ENCODE data around the gene PRR19. TPM values are rescaled to one million over a fixed set of nuclear protein-coding genes. Genes with fewer than 3 reads are reported as not detected.
"Not testable (repeated sequence)": the region's sequence is repeated elsewhere in the genome, so short reads cannot be mapped to it uniquely, and the experiment has no call there.

Gene PRR19, protein sequence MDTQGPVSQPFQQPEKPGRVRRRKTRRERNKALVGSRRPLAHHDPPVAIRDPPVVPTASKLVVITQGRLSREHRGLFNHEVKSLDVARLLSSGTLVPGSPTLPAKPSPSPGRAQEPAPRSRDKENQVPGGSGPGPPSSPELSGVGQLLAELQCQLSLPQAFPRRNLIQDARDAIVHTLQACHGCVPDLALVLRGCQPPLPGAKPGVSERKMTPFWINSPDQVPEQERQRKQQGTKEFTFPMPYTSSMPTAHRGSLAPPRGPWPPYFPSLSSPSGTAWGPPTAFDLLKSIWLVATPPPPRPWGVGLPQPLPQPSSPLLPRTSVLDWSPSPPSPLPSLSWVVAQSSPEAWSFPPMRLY
- total RNA-seq = under 1 TPM; 0.29 to 0.86 TPM

DNA sequence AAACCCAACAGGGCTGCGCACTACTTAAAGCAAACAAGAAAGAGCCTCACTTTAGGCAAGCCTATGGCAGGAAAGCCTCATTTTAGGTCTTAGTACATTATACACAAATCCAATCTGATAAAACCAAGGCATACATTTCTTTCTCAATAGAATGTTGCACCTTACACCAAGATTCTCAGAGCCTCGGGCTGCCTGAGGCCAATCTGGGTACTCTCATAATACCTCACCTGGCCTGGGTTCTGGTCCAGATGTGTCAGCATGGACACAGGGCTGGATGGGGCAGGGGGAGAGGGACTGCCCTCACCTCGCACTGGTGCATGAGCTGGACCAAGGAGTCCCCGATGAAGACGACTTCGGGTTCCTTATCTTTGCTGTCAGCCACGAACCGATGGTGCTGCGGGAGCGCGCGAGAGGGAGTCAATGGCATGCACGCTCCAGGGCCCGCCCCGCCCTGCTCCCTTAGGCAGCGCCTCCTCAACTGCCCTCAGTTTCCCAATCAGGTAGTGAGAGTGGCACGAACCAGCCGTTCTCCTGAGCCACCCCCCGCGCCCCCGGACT lies at the start of gene PRR19:
TSS of gene PRR19 (plus strand) at position 487 of the 558 bp plus-strand sequence. CDS start 7,453 bp downstream, outside the sequence.
- peaks cover 26% of the 10 kb centered on the region for H3K4me1 Mint-ChIP-seq (ENCODE audit: low read depth)

DNA sequence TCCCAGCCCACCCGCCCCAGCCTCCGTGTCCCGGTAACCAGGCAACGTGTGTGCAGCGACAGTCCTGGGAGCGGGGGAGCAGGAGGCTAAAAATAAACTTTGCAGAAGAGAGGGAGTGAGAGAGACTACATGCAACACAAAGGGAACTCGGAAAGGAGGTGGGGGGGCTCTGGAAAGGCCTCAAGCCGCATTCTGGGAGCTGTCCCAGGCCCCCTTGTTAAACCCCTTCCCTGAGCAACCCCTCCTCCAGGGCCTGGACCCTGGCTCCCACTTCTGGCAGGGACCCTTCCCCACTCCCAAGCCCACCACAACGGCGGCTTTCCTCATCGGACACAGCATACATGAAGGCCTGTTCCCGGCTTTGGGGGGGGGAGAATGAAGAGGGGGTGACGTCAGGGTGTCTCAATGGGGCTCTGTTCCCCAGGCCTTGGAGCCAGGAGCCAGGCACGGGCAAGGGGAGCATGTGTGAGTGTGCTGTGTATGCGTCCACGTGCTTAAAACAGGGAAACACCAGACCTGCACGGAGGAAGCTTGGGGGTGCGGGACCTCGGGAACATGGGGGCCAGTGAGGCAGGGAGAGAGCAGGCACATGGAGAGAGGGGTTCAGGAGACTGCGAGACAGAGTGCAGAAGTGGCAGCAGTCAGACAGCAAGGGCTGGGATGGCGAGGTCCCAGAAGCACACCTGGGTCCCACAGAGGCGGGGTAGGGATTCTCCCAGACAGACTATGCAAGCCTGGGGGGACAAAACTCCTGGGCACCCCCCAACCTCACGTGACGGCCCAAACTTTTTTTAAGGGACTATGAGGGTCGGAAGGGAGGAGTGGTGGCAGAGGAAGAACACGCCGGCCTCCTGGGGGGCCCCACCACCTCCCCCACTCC lies 49.3 kb upstream of the PRR19 start:
- H3K36me3 Mint-ChIP-seq (ENCODE audit: insufficient read depth in 2 of 2) = peaks cover 2 to 3% of the 10 kb centered on the region in 2 donors

More for the DNA sequence above, at the start of gene PRR19:
- peak in 1 of 2 donors; percentile 25 for DNase-seq
- Mint-ChIP-seq H3K4me3 (peak within 1 kb of the TSS; percentile 92 to 96), H3K9me3 (no peaks in the 10 kb centered on the region), H3K27me3 (ENCODE audit: low read depth) (no peaks in the 10 kb centered on the region), H3K36me3 (ENCODE audit: insufficient read depth in 2 of 2) (peaks cover 0 to 2% of the 10 kb centered on the region in 2 donors), H3K27ac (peak within 1 kb of the TSS; percentile 51)
- ATAC-seq (replicated peaks in 1 of 2) = peak; percentile 22 to 23

DNA sequence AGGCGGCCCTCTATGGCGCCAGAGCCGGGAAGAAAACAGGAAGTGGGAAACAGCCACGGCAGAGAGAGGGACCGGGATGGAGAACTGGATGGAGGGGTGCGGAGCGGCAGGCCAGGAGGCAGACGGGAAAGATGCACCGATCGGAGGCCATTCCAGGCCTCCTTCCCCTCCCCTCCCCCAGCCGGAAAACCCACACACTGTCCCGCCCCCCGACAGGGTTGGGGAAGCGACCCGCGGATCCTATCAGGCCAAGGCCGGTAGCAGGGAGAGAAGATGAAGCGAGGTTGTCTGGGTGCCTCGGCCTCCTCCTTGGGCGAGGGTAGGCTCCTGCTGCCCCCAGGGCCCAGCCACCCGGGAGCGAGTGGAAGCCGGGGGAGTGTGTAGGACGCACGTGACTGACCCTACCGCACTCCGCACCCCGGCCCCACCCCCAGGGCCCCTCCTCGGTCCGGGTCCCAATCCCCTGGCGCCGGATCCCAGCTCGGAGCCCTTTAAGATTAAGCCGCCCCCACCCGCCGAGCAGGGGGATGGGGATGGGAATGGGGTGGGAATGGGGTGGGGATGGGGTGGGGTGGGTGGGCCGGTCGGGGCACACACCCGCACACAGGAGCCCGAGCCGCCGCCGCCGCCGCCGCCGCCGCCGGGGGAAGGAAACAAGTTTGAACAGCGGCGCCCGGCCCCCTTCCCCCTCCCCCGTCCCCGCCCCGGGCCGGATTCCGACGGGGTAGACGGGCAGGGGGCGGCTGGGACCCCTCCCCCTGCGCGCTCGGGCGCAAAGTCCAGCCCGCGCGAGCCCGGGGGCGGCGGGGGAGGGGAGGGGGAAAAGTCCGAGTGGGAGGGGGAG lies 48.5 kb upstream of the PRR19 start:
- no peaks in the 10 kb centered on the region for H3K9me3 Mint-ChIP-seq
- peaks cover 45% of the 10 kb centered on the region for H3K4me1 Mint-ChIP-seq (ENCODE audit: low read depth)
- H3K4me3 Mint-ChIP-seq = peak overlapping the region; percentile 89 to 91
- H3K36me3 Mint-ChIP-seq (ENCODE audit: insufficient read depth in 2 of 2) = peaks cover 2 to 3% of the 10 kb centered on the region in 2 donors
- H3K27me3 Mint-ChIP-seq (ENCODE audit: low read depth) = peaks cover 7% of the 10 kb centered on the region
- H3K27ac Mint-ChIP-seq = peak overlapping the region; percentile 94
- peak; percentile 32 to 42 for ATAC-seq (replicated peaks in 1 of 2)
- DNase-seq = peak; percentile 69 to 71

More for the DNA sequence above, 49.3 kb upstream of the PRR19 start:
- DNase-seq = peak in 1 of 2 donors; percentile 21
- H3K27ac Mint-ChIP-seq = peak overlapping the region; percentile 94
- H3K4me1 Mint-ChIP-seq (ENCODE audit: low read depth) = peaks cover 45% of the 10 kb centered on the region
- peaks cover 7% of the 10 kb centered on the region for H3K27me3 Mint-ChIP-seq (ENCODE audit: low read depth)
- H3K9me3 Mint-ChIP-seq = no peaks in the 10 kb centered on the region
- peak overlapping the region; percentile 89 to 91 for H3K4me3 Mint-ChIP-seq
- ATAC-seq (replicated peaks in 1 of 2) = no peak

DNA sequence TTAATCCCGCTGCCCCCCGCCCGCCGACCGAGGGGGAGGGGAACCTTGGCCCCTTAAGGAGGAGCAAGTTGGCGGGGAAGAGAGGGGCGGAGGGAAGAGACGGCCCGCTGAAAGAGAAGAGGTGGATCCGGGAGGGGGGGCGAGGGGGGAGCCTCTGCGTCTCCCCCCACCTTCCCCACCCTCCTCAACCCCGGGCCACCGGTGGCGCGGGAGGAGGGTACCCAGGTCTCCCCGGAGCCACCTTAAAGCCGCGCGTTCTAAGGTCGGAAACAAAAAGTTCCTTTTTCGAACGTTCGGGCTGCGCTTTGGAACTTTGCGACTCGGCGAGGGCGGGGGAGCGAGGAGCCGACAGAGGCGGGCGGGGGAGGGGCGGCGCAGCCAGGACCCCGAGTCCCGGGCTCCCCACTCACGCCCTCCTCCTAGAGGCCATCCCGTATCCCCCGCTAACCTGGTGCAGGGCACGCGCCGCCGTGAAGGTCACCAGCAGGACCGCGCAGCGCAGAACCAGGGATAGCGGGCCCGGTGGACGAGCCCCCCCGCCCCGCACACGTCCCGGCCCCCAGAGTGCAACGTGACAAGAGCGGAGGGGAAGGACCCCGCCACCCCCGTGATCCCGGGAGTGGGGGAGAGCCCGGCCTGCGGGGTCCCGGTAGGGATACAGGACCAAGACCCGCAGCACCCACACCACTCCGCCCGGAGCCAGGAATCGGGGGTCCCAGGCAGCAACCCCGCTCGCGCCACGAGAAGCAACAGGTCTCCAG lies 47.7 kb upstream of the PRR19 start:
- peak; percentile 71 to 81 for DNase-seq
- Mint-ChIP-seq H3K27me3 (ENCODE audit: low read depth) (peaks cover 7% of the 10 kb centered on the region), H3K36me3 (ENCODE audit: insufficient read depth in 2 of 2) (peaks cover 2 to 3% of the 10 kb centered on the region in 2 donors), H3K27ac (no peak overlapping the region), H3K9me3 (no peaks in the 10 kb centered on the region), H3K4me1 (ENCODE audit: low read depth) (peaks cover 45% of the 10 kb centered on the region), H3K4me3 (peak overlapping the region; percentile 79 to 82)
- peak; percentile 29 to 42 for ATAC-seq (replicated peaks in 1 of 2)

DNA sequence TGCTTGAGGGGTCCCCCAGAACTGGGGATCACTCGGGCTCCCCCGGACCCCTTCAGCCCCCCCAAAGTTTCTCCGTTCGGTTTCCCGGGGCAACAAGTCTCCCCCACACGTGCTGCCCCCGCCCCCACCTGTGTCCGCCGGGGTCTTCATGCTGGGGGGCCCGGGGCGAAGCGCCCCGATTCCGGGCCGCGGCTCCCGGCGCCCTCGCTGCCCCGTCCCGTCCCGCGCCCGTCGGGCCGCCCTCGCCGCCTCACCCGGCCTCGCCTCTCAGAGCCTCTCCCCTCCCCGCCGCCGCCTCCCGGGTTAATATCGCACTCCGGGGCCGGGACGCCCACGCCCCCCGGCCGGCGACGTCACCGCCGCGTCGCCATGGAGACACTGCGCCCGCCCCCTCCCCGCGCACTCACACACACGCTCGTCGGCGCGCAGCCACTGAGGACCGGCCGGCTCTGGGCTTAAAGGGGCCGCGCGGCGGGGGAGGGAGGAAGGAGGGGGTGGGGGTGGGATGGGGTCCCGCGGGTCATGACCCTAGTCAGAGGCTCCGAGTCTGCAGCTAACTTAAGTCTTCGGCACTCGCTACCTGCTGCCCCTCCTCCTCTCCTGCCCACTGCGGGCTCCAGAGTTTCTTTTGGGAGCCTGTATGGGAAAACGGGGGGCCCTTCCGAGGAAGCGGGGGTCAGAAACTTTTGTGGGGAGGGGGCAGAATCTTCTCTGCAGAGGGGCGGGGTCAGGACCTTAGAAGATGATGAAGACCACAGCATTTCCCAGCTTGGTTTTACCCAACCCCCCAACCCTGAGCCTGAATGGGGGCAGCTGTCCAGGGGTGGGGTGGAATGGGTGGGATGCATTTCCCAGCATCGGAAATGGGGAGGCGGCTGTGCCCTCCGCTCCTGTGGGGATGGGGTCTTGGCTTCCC lies 46.8 kb upstream of the PRR19 start, which contains the start of gene ERF:
TSS of gene ERF (minus strand) at position 279 of the 916 bp plus-strand sequence. CDS start at position 150, 129 bp downstream.
- peak; percentile 77 to 80 for ATAC-seq (replicated peaks in 1 of 2)
- no peak within 1 kb of the TSS for H3K27ac Mint-ChIP-seq
- H3K4me1 Mint-ChIP-seq (ENCODE audit: low read depth) = peaks cover 41% of the 10 kb centered on the region
- peak within 1 kb of the TSS; percentile 79 to 82 for H3K4me3 Mint-ChIP-seq
- DNase-seq = peak; percentile 95 to 97
- H3K36me3 Mint-ChIP-seq (ENCODE audit: insufficient read depth in 2 of 2) = peaks cover 2 to 3% of the 10 kb centered on the region in 2 donors
- H3K27me3 Mint-ChIP-seq (ENCODE audit: low read depth) = peaks cover 7% of the 10 kb centered on the region
- no peaks in the 10 kb centered on the region for H3K9me3 Mint-ChIP-seq

DNA sequence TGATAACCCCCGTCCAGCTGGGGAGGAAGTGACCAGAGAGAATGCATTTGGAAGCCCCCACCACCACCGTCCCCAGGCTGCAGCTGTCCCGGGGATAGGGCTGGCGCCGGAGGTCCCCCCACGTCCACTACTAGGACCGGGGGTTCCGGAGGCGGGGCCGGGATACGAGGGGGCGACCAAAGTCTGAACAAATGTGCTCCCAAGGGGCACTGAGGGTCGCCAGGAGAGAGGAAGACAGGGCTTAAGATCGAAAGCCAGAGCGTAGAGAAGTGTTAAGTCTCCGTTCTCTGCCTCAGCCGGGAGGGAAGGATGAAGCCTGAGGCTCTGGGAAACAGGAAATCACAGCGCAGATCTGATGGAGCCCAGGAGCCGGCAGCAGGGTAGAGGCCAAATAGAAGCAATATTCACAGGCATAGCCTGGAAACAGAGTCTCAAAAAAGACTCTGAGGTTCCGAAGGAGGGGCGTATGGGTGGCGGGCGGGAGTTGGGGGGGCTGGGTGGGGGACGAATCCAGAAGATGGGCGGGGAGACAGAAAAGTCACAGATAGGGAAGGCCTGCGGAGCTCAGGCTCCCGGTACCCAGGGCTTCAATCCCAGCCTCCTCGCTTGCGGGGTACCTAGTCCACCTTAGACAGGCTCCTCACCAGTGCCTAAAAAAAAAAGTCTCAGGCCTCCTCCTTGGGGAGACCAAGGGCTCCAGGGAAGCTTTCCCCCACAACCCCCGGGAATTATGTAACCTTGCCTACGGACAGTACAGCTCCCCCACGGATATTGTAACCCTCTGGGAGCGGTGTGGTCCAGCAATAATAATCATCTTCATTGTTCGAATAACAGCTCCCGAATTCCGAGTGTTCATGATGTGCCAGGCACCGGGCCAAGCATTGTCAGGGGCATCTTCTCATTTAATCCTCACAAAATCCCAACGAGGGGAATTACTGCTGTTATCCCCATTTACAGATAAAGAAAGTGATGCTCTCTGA lies 45.9 kb upstream of the PRR19 start:
- peak overlapping the region; percentile 79 to 82 for H3K4me3 Mint-ChIP-seq
- DNase-seq = no peak
- H3K27me3 Mint-ChIP-seq (ENCODE audit: low read depth) = peaks cover 7% of the 10 kb centered on the region
- H3K27ac Mint-ChIP-seq = no peak overlapping the region
- peaks cover 32% of the 10 kb centered on the region for H3K4me1 Mint-ChIP-seq (ENCODE audit: low read depth)
- peaks cover 2 to 3% of the 10 kb centered on the region in 2 donors for H3K36me3 Mint-ChIP-seq (ENCODE audit: insufficient read depth in 2 of 2)
- no peaks in the 10 kb centered on the region for H3K9me3 Mint-ChIP-seq
- ATAC-seq (replicated peaks in 1 of 2) = no peak

DNA sequence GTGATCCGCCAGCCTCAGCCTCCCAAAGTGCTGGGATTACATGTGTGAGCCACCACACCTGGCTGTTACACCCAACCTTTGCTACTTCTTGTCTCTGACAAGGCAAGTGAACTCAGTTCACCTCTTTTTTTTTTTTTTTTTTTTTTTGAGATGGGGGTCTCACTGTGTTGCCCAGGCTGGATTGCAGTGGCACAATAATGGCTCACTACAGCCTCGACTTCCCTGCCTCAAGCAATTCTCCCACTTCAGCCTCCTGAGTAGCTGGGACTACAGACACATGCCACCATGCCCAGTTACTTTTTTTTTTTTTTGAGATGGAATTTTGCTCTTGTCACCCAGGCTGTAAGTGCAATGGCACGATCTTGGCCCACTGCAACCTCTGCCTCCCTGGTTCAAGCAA lies 44.1 kb upstream of the PRR19 start:
- not testable (repeated sequence) for H3K36me3 Mint-ChIP-seq (ENCODE audit: insufficient read depth in 2 of 2); H3K4me3 Mint-ChIP-seq; DNase-seq; H3K27me3 Mint-ChIP-seq (ENCODE audit: low read depth); H3K9me3 Mint-ChIP-seq; ATAC-seq (replicated peaks in 1 of 2); H3K27ac Mint-ChIP-seq
- H3K4me1 Mint-ChIP-seq (ENCODE audit: low read depth) = peaks cover 31% of the 10 kb centered on the region

DNA sequence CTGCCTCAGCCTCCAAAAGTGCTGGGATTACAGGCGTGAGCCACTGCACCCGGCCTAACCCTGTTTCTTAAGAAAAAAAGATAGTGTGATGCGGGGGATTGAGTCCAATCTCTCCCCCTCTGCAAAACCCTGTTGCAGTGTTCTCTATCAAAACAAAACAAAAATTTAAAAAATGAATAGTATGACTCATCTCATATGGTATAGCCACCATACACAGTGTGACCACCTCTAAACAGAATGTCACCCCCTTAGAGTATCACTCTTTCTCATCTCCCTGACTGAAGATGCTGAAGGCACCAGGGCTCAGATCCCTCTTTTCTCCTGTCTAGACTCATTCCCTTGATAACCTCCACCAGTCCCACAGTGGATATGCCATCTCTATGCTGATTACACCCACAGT lies 40.2 kb upstream of the PRR19 start:
- Mint-ChIP-seq H3K27me3 (ENCODE audit: low read depth) (peaks cover 2% of the 10 kb centered on the region), H3K4me3 (no peak overlapping the region), H3K9me3 (no peaks in the 10 kb centered on the region), H3K36me3 (ENCODE audit: insufficient read depth in 2 of 2) (no peaks in the 10 kb centered on the region), H3K4me1 (ENCODE audit: low read depth) (peaks cover 18% of the 10 kb centered on the region), H3K27ac (no peak overlapping the region)
- peak; percentile 85 to 96 for ATAC-seq (replicated peaks in 1 of 2)
- no peak for DNase-seq

DNA sequence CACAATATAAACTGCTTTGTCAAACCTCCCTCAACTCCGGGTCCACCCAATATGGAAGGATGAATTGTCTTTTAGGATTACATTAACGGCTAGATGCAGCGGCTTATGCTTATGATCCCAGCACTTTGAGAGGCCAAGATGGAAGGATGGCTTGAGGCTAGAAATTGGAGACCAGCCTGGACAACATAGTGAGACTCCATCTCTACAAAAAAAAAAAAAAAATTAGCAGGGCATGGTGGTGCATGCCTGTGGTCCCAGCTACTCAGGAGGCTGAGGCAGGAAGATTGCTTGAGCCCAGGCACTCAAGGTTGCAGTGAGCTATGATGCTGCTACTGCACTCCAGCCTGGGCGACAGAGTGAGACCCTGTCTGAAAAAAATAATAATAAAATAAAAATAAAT lies 35.8 kb upstream of the PRR19 start:
- H3K36me3 Mint-ChIP-seq (ENCODE audit: insufficient read depth in 2 of 2); H3K4me3 Mint-ChIP-seq; ATAC-seq (replicated peaks in 1 of 2); DNase-seq; H3K27ac Mint-ChIP-seq; H3K9me3 Mint-ChIP-seq; H3K27me3 Mint-ChIP-seq (ENCODE audit: low read depth): not testable (repeated sequence)
- peaks cover 41% of the 10 kb centered on the region for H3K4me1 Mint-ChIP-seq (ENCODE audit: low read depth)

DNA sequence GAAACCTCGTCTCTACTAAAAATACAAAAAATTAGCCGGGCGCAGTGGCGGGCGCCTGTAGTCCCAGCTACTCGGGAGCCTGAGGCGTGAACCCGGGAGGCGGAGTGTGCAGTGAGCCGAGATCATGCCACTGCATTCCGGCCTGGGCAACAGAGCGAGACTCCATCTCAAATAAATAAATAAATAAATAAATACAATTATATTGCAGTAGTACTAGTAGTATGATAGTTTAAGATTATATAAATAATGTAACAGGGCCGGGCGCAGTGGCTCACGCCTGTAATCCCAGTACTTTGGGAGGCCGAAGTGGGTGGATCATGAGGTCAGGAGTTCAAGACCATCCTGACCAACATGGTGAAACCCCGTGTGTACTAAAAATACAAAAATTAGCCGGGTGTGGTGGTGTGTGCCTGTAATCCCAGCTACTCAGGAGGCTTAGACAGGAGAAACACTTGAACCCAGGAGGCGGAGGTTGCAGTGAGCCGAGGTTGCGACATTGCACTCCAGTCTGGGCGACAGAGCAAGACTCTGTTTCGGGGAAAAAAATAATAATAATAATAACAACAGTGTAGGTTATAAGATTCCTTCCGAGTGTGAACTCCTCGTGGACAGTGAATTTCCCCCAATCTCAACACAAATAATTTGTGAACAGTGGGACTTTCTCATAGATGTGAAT lies 34.9 kb upstream of the PRR19 start:
- ATAC-seq (replicated peaks in 1 of 2); H3K36me3 Mint-ChIP-seq (ENCODE audit: insufficient read depth in 2 of 2); H3K4me3 Mint-ChIP-seq; H3K9me3 Mint-ChIP-seq; DNase-seq; H3K27ac Mint-ChIP-seq; H3K27me3 Mint-ChIP-seq (ENCODE audit: low read depth): not testable (repeated sequence)
- H3K4me1 Mint-ChIP-seq (ENCODE audit: low read depth) = peaks cover 40% of the 10 kb centered on the region

All from activated T-cell treated with anti-CD3 and anti-CD28 coated beads, Interleukin-2, amount 50 U/mL, for 72 hours (primary cell).